WTC11 (cell line): Measurements from ENCODE around the gene ASIC1. TPM values are rescaled to one million over a fixed set of nuclear protein-coding genes. Genes with fewer than 3 reads are reported as not detected.

Source experiments
- ATAC-seq: fragments of 200-7000 bp; cut with Tn5 transposase; 2 replicates; pipeline ENCODE4 v1.10.0; 2021; ENCODE audit warnings: mild to moderate bottlenecking, moderate library complexity
- CTCF ChIA-PET: fragments of 300-600 bp; sonication (Branson Sonifier 250); formaldehyde crosslinking; loops from one replicate; lab custom pipeline; 2021; ENCODE audit warnings: antibody characterized with exemption; lab: Charles Lee
- POLR2A ChIA-PET: fragments of 350-600 bp; sonication (Branson Sonifier 250); formaldehyde crosslinking; loops from one replicate; lab custom pipeline; 2021; ENCODE audit warnings: antibody characterized with exemption; lab: Charles Lee
- DNase-seq: peaks from one replicate; pipeline ENCODE4 v3.0.0; 2021; ENCODE audit warnings: low spot score
- H3K27ac Mint-ChIP-seq: 2 replicates; pipeline ENCODE4 v1.8.0; 2021; ENCODE audit warnings: mixed read lengths
- H3K27me3 Mint-ChIP-seq: 2 replicates; pipeline ENCODE4 v1.8.0; 2021; ENCODE audit warnings: low read depth, mild to moderate bottlenecking, moderate library complexity, mixed read lengths
- H3K36me3 Mint-ChIP-seq: 2 replicates; pipeline ENCODE4 v1.8.0; 2021; ENCODE audit warnings: mixed read lengths
- H3K4me1 Mint-ChIP-seq: 2 replicates; pipeline ENCODE4 v1.8.0; 2022; ENCODE audit warnings: mixed read lengths
- H3K4me3 Mint-ChIP-seq: 2 replicates; pipeline ENCODE4 v1.8.0; 2021; ENCODE audit warnings: mild to moderate bottlenecking, moderate library complexity, mixed read lengths
- H3K9me3 Mint-ChIP-seq: 2 replicates; pipeline ENCODE4 v1.8.0; 2021; ENCODE audit warnings: mixed read lengths
- GTF2I ChIP-seq: fragments of 250-450 bp; sonication (Bioruptor Pico); conservative IDR thresholded peaks from 2 replicates; pipeline ENCODE4 v1.4.0; 2021; ENCODE audit warnings: mild to moderate bottlenecking
- JUN ChIP-seq: sonication (generic); formaldehyde crosslinking; IDR thresholded peaks from 2 replicates; pipeline ENCODE4 v1.8.0; 2023; ENCODE audit warnings: mild to moderate bottlenecking, missing genetic modification reagents
- NR3C1 ChIP-seq: sonication (generic); formaldehyde crosslinking; conservative IDR thresholded peaks from 2 replicates; pipeline ENCODE4 v1.8.1; 2023; ENCODE audit warnings: low read depth, mild to moderate bottlenecking, missing genetic modification reagents
- PRDM15 ChIP-seq: sonication (generic); formaldehyde crosslinking; IDR thresholded peaks from 2 replicates; pipeline ENCODE4 v1.8.0; 2022; ENCODE audit warnings: missing genetic modification reagents
- SP1 ChIP-seq: sonication (generic); formaldehyde crosslinking; conservative IDR thresholded peaks from 2 replicates; pipeline ENCODE4 v1.8.1; 2022; ENCODE audit warnings: missing genetic modification reagents
- ZNF416 ChIP-seq: fragments of 250-450 bp; sonication (Bioruptor Pico); IDR thresholded peaks from 2 replicates; pipeline ENCODE4 v1.9.0; 2021; ENCODE audit warnings: mild to moderate bottlenecking, inconsistent platforms
- ZNF425 ChIP-seq: fragments of 250-450 bp; sonication (Bioruptor Pico); conservative IDR thresholded peaks from 2 replicates; pipeline ENCODE4 v1.9.0; 2021; ENCODE audit warnings: mild to moderate bottlenecking
- ZNF512 ChIP-seq: sonication (generic); formaldehyde crosslinking; IDR thresholded peaks from 2 replicates; pipeline ENCODE4 v1.8.1; 2022; ENCODE audit warnings: missing genetic modification reagents, borderline replicate concordance
- ZSCAN18 ChIP-seq: fragments of 250-450 bp; sonication (Bioruptor Pico); IDR thresholded peaks from 2 replicates; pipeline ENCODE4 v2.1.2; 2022; ENCODE audit warnings: mild to moderate bottlenecking, moderate library complexity
- total RNA-seq: library from RNA; stranded (reverse); gene quantifications from 3 replicates; pipeline ENCODE4 v1.2.3, GENCODE V29; 2021

The ASIC1 gene
- total RNA-seq, 1 experiment from 2014 or later: 4.9 TPM

- no peak for TF ChIP-seq PRDM15 (CRISPR knock-in tag)
These were observed 71.9 kb downstream of the ASIC1 start (continued) for GRCh38 chr12:50129290-50129689.

GRCh38 chr12:50132505-50133135, 75.2 kb downstream of the ASIC1 start:
- no peak overlapping the region for H3K27ac Mint-ChIP-seq
- H3K4me1 Mint-ChIP-seq: no peaks in the 10 kb centered on the region
- ChIA-PET POLR2A (interaction anchor here (0.6 kb wide), 1 partner anchor 120 kb away, joined by 3 read pairs; no protein-coding TSS in a partner anchor), CTCF (interaction anchor here (0.7 to 1.2 kb wide), 4 partner anchors 21 to 182 kb away, joined by 3 read pairs; partner anchors contain the start of gene COX14)
- H3K36me3 Mint-ChIP-seq: peaks cover 58% of the 10 kb centered on the region
- no peaks in the 10 kb centered on the region for H3K9me3 Mint-ChIP-seq
- no peak overlapping the region for H3K4me3 Mint-ChIP-seq
- ATAC-seq (no peak), DNase-seq (no peak)
- H3K27me3 Mint-ChIP-seq: no peaks in the 10 kb centered on the region
- no peak for TF ChIP-seq ZNF512 (CRISPR knock-in tag)
- no peak for TF ChIP-seq JUN
- TF ChIP-seq SP1: no peak
- TF ChIP-seq ZSCAN18 (CRISPR knock-in tag): no peak
- TF ChIP-seq GTF2I (CRISPR knock-in tag): no peak
- no peak for TF ChIP-seq ZNF416 (CRISPR knock-in tag)
- TF ChIP-seq ZNF425 (CRISPR knock-in tag): no peak
- TF ChIP-seq NR3C1 (CRISPR knock-in tag): no peak

Other genes starting within 250 kb of the ASIC1 start
- 22.1 to 27.8 TPM (median 22.4 TPM) in 3 replicates for gene NCKAP5L, start 229.2 kb upstream of the ASIC1 start, total RNA-seq
- 1.6 to 3.2 TPM (median 2.4 TPM) in 3 replicates for gene BCDIN3D, start 214.5 kb upstream of the ASIC1 start, total RNA-seq
- gene FAIM2, start 153.7 kb upstream of the ASIC1 start, total RNA-seq: 0.18 to 0.30 TPM (median 0.22 TPM) in 3 replicates
- not detected in 3 replicates for gene AQP2, start 106.9 kb upstream of the ASIC1 start, total RNA-seq
- gene AQP5, start 95.7 kb upstream of the ASIC1 start, total RNA-seq: 2.7 to 2.9 TPM (median 2.8 TPM) in 3 replicates
- gene AQP6, start 84.6 kb upstream of the ASIC1 start, total RNA-seq: 0.09 to 0.21 TPM (median 0.18 TPM) in 3 replicates
- 76.6 to 87.7 TPM (median 77.3 TPM) in 3 replicates for gene RACGAP1, start 32.1 kb upstream of the ASIC1 start, total RNA-seq
- 150 to 165 TPM (median 152 TPM) in 3 replicates for gene SMARCD1, start 27.7 kb downstream of the ASIC1 start, total RNA-seq
- gene GPD1, start 46.4 kb downstream of the ASIC1 start, total RNA-seq: 0.39 to 0.77 TPM (median 0.62 TPM) in 3 replicates
- gene COX14, start 54.6 kb downstream of the ASIC1 start, total RNA-seq: 34.0 to 41.4 TPM (median 40.4 TPM) in 3 replicates
- gene CERS5, start 109.8 kb downstream of the ASIC1 start, total RNA-seq: 47.8 to 55.8 TPM (median 51.7 TPM) in 3 replicates
- gene LIMA1, start 225.9 kb downstream of the ASIC1 start, total RNA-seq: 30.8 to 41.2 TPM (median 31.2 TPM) in 3 replicates